CD14-positive monocyte (primary cell): ENCODE results near the gene SATB1. TPM values are rescaled to one million over a fixed set of nuclear protein-coding genes. Genes with fewer than 3 reads are reported as not detected.
"Not testable (repeated sequence)": the region's sequence is repeated elsewhere in the genome, so short reads cannot be mapped to it uniquely, and the experiment has no call there.

Source experiments
- DNase-seq, 3 donors: peaks; one replicate each; pipeline ENCODE4 v3.0.0-alpha.2; 2011 to 2022
- H2AFZ ChIP-seq: 2 replicates; pipeline ENCODE4 v1.6.0; 2012; ENCODE audit warnings: mild to moderate bottlenecking, low read depth, low read length, inconsistent platforms; ENCODE audit not compliant: insufficient read depth, poor library complexity, severe bottlenecking
- H3K27ac ChIP-seq, 2 donors: 1 replicate in 1 of 2; 2 replicates in 1 of 2; pipeline ENCODE4 v1.5.1; 2012 to 2013; ENCODE audit warnings: low read length in 2 of 2, control low read depth in 1 of 2, inconsistent platforms in 1 of 2, low read depth in 1 of 2, mild to moderate bottlenecking in 1 of 2
- H3K27me3 ChIP-seq, 2 donors: one replicate each; pipeline versions ENCODE4 v1.6.0 to v1.6.1; 2011 to 2013; ENCODE audit warnings: low read length in 2 of 2; ENCODE audit not compliant: control insufficient read depth in 2 of 2, insufficient read depth in 2 of 2
- H3K36me3 ChIP-seq, 2 donors: replicated peaks in 1 of 2; 1 replicate in 1 of 2; 2 replicates in 1 of 2; pipeline versions ENCODE4 v1.5.1 to v1.6.1; 2012 to 2013; ENCODE audit warnings: low read length in 2 of 2, control low read depth in 1 of 2, inconsistent platforms in 1 of 2, mild to moderate bottlenecking in 1 of 2; ENCODE audit not compliant: insufficient read depth in 2 of 2, control insufficient read depth in 1 of 2
- H3K4me1 ChIP-seq, 2 donors: 1 replicate in 1 of 2; 2 replicates in 1 of 2; pipeline versions ENCODE4 v1.5.1 to v1.6.1; 2012 to 2013; ENCODE audit warnings: low read length in 2 of 2, control low read depth in 1 of 2, inconsistent platforms in 1 of 2, mild to moderate bottlenecking in 1 of 2, moderate library complexity in 1 of 2; ENCODE audit not compliant: insufficient read depth in 2 of 2, control insufficient read depth in 1 of 2
- H3K4me2 ChIP-seq: replicated peaks from 2 replicates; pipeline ENCODE3; 2012; ENCODE audit warnings: low read length, moderate library complexity, mild to moderate bottlenecking; ENCODE audit not compliant: poor library complexity, severe bottlenecking; ENCODE audit errors: extremely low read depth
- H3K4me3 ChIP-seq, 3 experiments: fragments of 200-600 bp in 1 of 3; sonication (generic) in 1 of 3; replicated peaks in 1 of 3; 1 replicate in 2 of 3; 2 replicates in 1 of 3; pipeline ENCODE4 v1.5.1; 2011 to 2013; ENCODE audit warnings: low read length in 3 of 3, mild to moderate bottlenecking in 3 of 3, control low read depth in 2 of 3, low read depth in 2 of 3, inconsistent platforms in 1 of 3, moderate library complexity in 1 of 3
- H3K79me2 ChIP-seq: 2 replicates; pipeline ENCODE4 v1.6.0; 2012; ENCODE audit warnings: mild to moderate bottlenecking, control low read depth, inconsistent platforms, low read length, moderate library complexity; ENCODE audit not compliant: insufficient read depth
- H3K9ac ChIP-seq: 2 replicates; pipeline ENCODE4 v1.6.0; 2017; ENCODE audit warnings: low read length, mild to moderate bottlenecking; ENCODE audit not compliant: insufficient read depth, poor library complexity, severe bottlenecking
- H3K9me3 ChIP-seq, 2 donors: replicated peaks in 1 of 2; 1 replicate in 1 of 2; 2 replicates in 1 of 2; pipeline versions ENCODE4 v1.5.1 to v1.6.1; 2012 to 2013; ENCODE audit warnings: low read length in 2 of 2, control low read depth in 1 of 2; ENCODE audit not compliant: control insufficient read depth in 1 of 2, insufficient read depth in 1 of 2
- H4K20me1 ChIP-seq: 2 replicates; pipeline ENCODE4 v1.6.0; 2012; ENCODE audit warnings: mild to moderate bottlenecking, low read length, control low read depth, moderate library complexity; ENCODE audit not compliant: insufficient read depth
- H3K27ac Mint-ChIP-seq, 7 donors: one replicate each; pipeline ENCODE4 v1.8.0; 2020; ENCODE audit warnings: mild to moderate bottlenecking in 7 of 7, mixed read lengths in 7 of 7, moderate library complexity in 6 of 7, inconsistent platforms in 2 of 7
- H3K27me3 Mint-ChIP-seq, 3 donors: one replicate each; pipeline ENCODE4 v1.8.0; 2021 to 2022; ENCODE audit warnings: low read depth in 3 of 3, mild to moderate bottlenecking in 3 of 3, mixed read lengths in 3 of 3, moderate library complexity in 3 of 3, inconsistent platforms in 1 of 3
- H3K36me3 Mint-ChIP-seq, 2 donors: one replicate each; pipeline ENCODE4 v1.8.0; 2020; ENCODE audit warnings: mixed read lengths in 2 of 2, inconsistent platforms in 1 of 2, mild to moderate bottlenecking in 1 of 2
- H3K4me1 Mint-ChIP-seq: one replicate; pipeline ENCODE4 v1.8.0; 2020; ENCODE audit warnings: mild to moderate bottlenecking, mixed read lengths
- H3K4me3 Mint-ChIP-seq, 2 donors: one replicate each; pipeline ENCODE4 v1.8.0; 2020; ENCODE audit warnings: mild to moderate bottlenecking in 2 of 2, mixed read lengths in 2 of 2, moderate library complexity in 1 of 2
- H3K9me3 Mint-ChIP-seq, 7 donors: one replicate each; pipeline ENCODE4 v1.8.0; 2020 to 2022; ENCODE audit warnings: mixed read lengths in 7 of 7, mild to moderate bottlenecking in 6 of 7, moderate library complexity in 6 of 7, inconsistent platforms in 2 of 7
- CTCF ChIP-seq: fragments of 200-600 bp; IDR thresholded peaks from one replicate; pipeline ENCODE4 v1.8.0; 2022; ENCODE audit warnings: antibody characterized with exemption, mild to moderate bottlenecking
- WGBS: methylation state at CpG from one replicate; pipeline ENCODE4 v1.1.5; 2013; ENCODE audit warnings: missing lambda C conversion rate; ENCODE audit not compliant: insufficient coverage; 5-methylcytosine and 5-hydroxymethylcytosine counted together
- intact Hi-C, 2 donors: fragments of 100-400 bp; cut with micrococcal nuclease; formaldehyde crosslinking; loops; one replicate each; pipeline versions ENCODE4 v1.15.0 to v1.15.1; 2023
- polyA plus RNA-seq, 3 donors: library from polyadenylated mRNA; depleted of rRNA in 1 of 3; unstranded in 2 of 3; stranded (reverse) in 1 of 3; fragments of 300-500 nt in 2 of 3; fragments of >200 nt in 1 of 3; fragmentation: Illumina TruSeq in 2 of 3; gene quantifications; 1 replicate in 2 of 3; 2 replicates in 1 of 3; pipeline ENCODE4 v1.2.3, GENCODE V29; 2012 to 2021

SATB1 gene
- polyA plus RNA-seq, 3 donors, result 4.3 to 35.3 (median 6.9) TPM

GRCh38 chr3:18337231-18337630 is 87.9 kb downstream of the SATB1 start:
- Mint-ChIP-seq H3K4me1 (peaks cover 10% of the 10 kb centered on the region), H3K9me3 (peaks cover 0 to 15% (median 5%) of the 10 kb centered on the region in 7 donors), H3K27me3 (no peaks in the 10 kb centered on the region), H3K36me3 (no peaks in the 10 kb centered on the region), H3K27ac (peak overlapping the region in 1 of 7 donors; percentile 75), H3K4me3 (no peak overlapping the region)
- no peak for TF ChIP-seq CTCF
- H3K4me1 ChIP-seq, result peaks cover 3 to 10% of the 10 kb centered on the region in 2 donors
- intact Hi-C loops, result no loop called here
- no peaks in the 10 kb centered on the region for H3K36me3 ChIP-seq
- no peak overlapping the region for H3K4me2 ChIP-seq
- WGBS, result no CpG with 5 or more reads among the region's 1 CpG
- no peak overlapping the region for H3K9ac ChIP-seq
- no peaks in the 10 kb centered on the region for H3K79me2 ChIP-seq
- DNase-seq, result no peak
- no peak overlapping the region for H3K4me3 ChIP-seq
- no peaks in the 10 kb centered on the region for H4K20me1 ChIP-seq
- H2AFZ ChIP-seq, result no peak overlapping the region
- H3K9me3 ChIP-seq, result no peaks in the 10 kb centered on the region
- no peak overlapping the region for H3K27ac ChIP-seq
- no peaks in the 10 kb centered on the region for H3K27me3 ChIP-seq

GRCh38 chr3:18334837-18335601 is 90.1 kb downstream of the SATB1 start:
- H2AFZ ChIP-seq, result no peak overlapping the region

GRCh38 chr3:18330772-18331441 is 94.2 kb downstream of the SATB1 start:
- WGBS, result 96% methylated on average over 12 of the region's 25 CpGs
- H3K27ac ChIP-seq, H3K4me3 ChIP-seq, H3K4me2 ChIP-seq, H3K27ac Mint-ChIP-seq, H4K20me1 ChIP-seq, H3K36me3 ChIP-seq, H3K4me1 ChIP-seq, H3K4me3 Mint-ChIP-seq, H3K4me1 Mint-ChIP-seq, H3K79me2 ChIP-seq, H3K27me3 ChIP-seq, H3K9ac ChIP-seq, H2AFZ ChIP-seq, H3K27me3 Mint-ChIP-seq, intact Hi-C loops, DNase-seq, H3K36me3 Mint-ChIP-seq, H3K9me3 ChIP-seq: not testable (repeated sequence)
- H3K9me3 Mint-ChIP-seq, result peaks cover 13 to 29% (median 19%) of the 10 kb centered on the region in 7 donors

More at GRCh38 chr3:18334837-18335601, 90.1 kb downstream of the SATB1 start:
- intact Hi-C loops, result no loop called here
- H3K4me2 ChIP-seq, result no peak overlapping the region
- H3K4me1 Mint-ChIP-seq, result peaks cover 10% of the 10 kb centered on the region
- no peaks in the 10 kb centered on the region for H3K36me3 ChIP-seq
- H3K27me3 ChIP-seq, result no peaks in the 10 kb centered on the region
- H3K27ac ChIP-seq, result no peak overlapping the region
- no peaks in the 10 kb centered on the region for H3K27me3 Mint-ChIP-seq
- no peaks in the 10 kb centered on the region for H3K79me2 ChIP-seq
- peaks cover 3 to 10% of the 10 kb centered on the region in 2 donors for H3K4me1 ChIP-seq
- H3K9ac ChIP-seq, result no peak overlapping the region
- H3K27ac Mint-ChIP-seq, result peak overlapping the region in 4 of 7 donors; percentile 13 to 65 (median 41)
- peaks cover 7 to 23% (median 14%) of the 10 kb centered on the region in 7 donors for H3K9me3 Mint-ChIP-seq
- no peak overlapping the region for H3K4me3 ChIP-seq
- peaks cover 0 to 3% of the 10 kb centered on the region in 2 donors for H3K36me3 Mint-ChIP-seq
- H4K20me1 ChIP-seq, result no peaks in the 10 kb centered on the region
- no peak for TF ChIP-seq CTCF
- H3K4me3 Mint-ChIP-seq, result no peak overlapping the region
- H3K9me3 ChIP-seq, result no peaks in the 10 kb centered on the region
- DNase-seq, result peak; percentile 11 to 39 (median 32)
